Panc1 (cell line): ENCODE measurements around the gene EXOC3L4. TPM values are rescaled to one million over a fixed set of nuclear protein-coding genes. Genes with fewer than 3 reads are reported as not detected.

Experiments used
- ATAC-seq: fragments of 200-7000 bp; cut with Tn5 transposase; 2 replicates; pipeline ENCODE4 v1.9.1; 2020; ENCODE audit warnings: mild to moderate bottlenecking, moderate library complexity
- BruUV-seq: library from RNA; stranded (reverse); fragments of 400-500 nt; replicated peaks from 2 replicates; lab custom pipeline; 2021; lab: Mats Ljungman, UMichigan
- CTCF ChIA-PET: fragments of 300-600 bp; sonication (Branson Sonifier 250); formaldehyde crosslinking; loops from one replicate; lab custom pipeline; 2022; ENCODE audit warnings: antibody characterized with exemption; lab: Charles Lee
- POLR2A ChIA-PET: fragments of 300-600 bp; sonication (Branson Sonifier 250); formaldehyde crosslinking; loops from one replicate; lab custom pipeline; 2022; ENCODE audit warnings: antibody characterized with exemption; lab: Charles Lee
- DNase-seq: peaks from one replicate; pipeline ENCODE4 v3.0.0-alpha.2; 2010; ENCODE audit warnings: low read depth, low spot score
- H3K27ac ChIP-seq: 2 replicates; pipeline ENCODE4 v1.5.1; 2011; ENCODE audit warnings: mild to moderate bottlenecking, low read length, inconsistent platforms
- H3K27me3 ChIP-seq: fragments of 200-500 bp; sonication (Bioruptor generic); 2 replicates; pipeline ENCODE4 v1.6.0; 2014; ENCODE audit warnings: low read length, inconsistent platforms; ENCODE audit not compliant: control insufficient read depth, insufficient read depth
- H3K36me3 ChIP-seq: fragments of 200-500 bp; sonication (Bioruptor generic); 2 replicates; pipeline ENCODE4 v1.5.1; 2014; ENCODE audit warnings: inconsistent platforms, mild to moderate bottlenecking, low read length, moderate library complexity; ENCODE audit not compliant: control insufficient read depth, insufficient read depth
- H3K4me1 ChIP-seq: 2 replicates; pipeline ENCODE4 v1.5.1; 2011; ENCODE audit warnings: inconsistent platforms, mild to moderate bottlenecking, low read length, moderate library complexity; ENCODE audit not compliant: control insufficient read depth, insufficient read depth
- H3K4me3 ChIP-seq, 2 experiments: 2 replicates each; pipeline ENCODE4 v1.5.1; 2011 to 2012; ENCODE audit warnings: low read depth in 2 of 2, low read length in 2 of 2, mild to moderate bottlenecking in 2 of 2, inconsistent platforms in 1 of 2, moderate library complexity in 1 of 2
- H3K9me3 ChIP-seq: fragments of 200-500 bp; sonication (Bioruptor generic); 2 replicates; pipeline ENCODE4 v1.5.1; 2014; ENCODE audit warnings: low read depth, mild to moderate bottlenecking, inconsistent platforms, low read length, moderate library complexity; ENCODE audit not compliant: control insufficient read depth, insufficient read depth
- CTCF ChIP-seq: fragments of 450-650 bp; IDR thresholded peaks from 2 replicates; pipeline ENCODE4 v1.5.1; 2017; ENCODE audit warnings: mild to moderate bottlenecking
- POLR2AphosphoS5 ChIP-seq: IDR thresholded peaks from 2 replicates; pipeline ENCODE4 v1.6.1; 2012; ENCODE audit warnings: mild to moderate bottlenecking, low read depth, low read length, moderate library complexity
- SIN3A ChIP-seq: IDR thresholded peaks from 2 replicates; pipeline ENCODE4 v1.6.1; 2012; ENCODE audit warnings: low read depth, mild to moderate bottlenecking, low read length, moderate library complexity, borderline replicate concordance; ENCODE audit not compliant: insufficient read depth
- TCF7L2 ChIP-seq: IDR thresholded peaks from 2 replicates; pipeline ENCODE4 v1.6.1; 2011; ENCODE audit warnings: mild to moderate bottlenecking, low read depth, low read length, inconsistent platforms
- in situ Hi-C: cut with HindIII; loops from 2 replicates; pipeline ENCODE4 v1.10.0; 2016; ENCODE audit warnings: low sequenced_read_pairs, low pct_unique_long_range_greater_than_20kb
- intact Hi-C: fragments of 100-400 bp; cut with micrococcal nuclease; formaldehyde crosslinking; loops from one replicate; pipeline ENCODE4 v1.10.0; 2022; ENCODE audit not compliant: unreplicated experiment
- total RNA-seq: library from RNA; stranded (reverse); gene quantifications from one replicate; pipeline ENCODE4 v1.2.1, GENCODE V29; 2021; ENCODE audit not compliant: unreplicated experiment
- TF ChIP-seq, protein P1 (sequence below), 2 experiments: IDR thresholded peaks; 2 replicates each; pipeline ENCODE4 v1.6.1; 2011 to 2012; ENCODE audit warnings: low read depth in 2 of 2, control low read depth in 1 of 2, low read length in 1 of 2, mild to moderate bottlenecking in 1 of 2, moderate library complexity in 1 of 2; ENCODE audit not compliant: insufficient read depth in 1 of 2

Gene EXOC3L4
- total RNA-seq, 1 experiment from 2014 or later, result 2.6 TPM

- in situ Hi-C loops, result no loop called here
- ChIA-PET POLR2A (interaction anchor here (0.8 kb wide), 1 partner anchor 22 kb away, joined by 12 read pairs; no protein-coding TSS in a partner anchor), CTCF (no interaction called here)
- peaks cover 10% of the 10 kb centered on the region; the same call in 1 of the 2 replicates for H3K4me1 ChIP-seq
- TF ChIP-seq POLR2AphosphoS5 (no peak), CTCF (no peak), TCF7L2 (no peak), SIN3A (no peak)
- TF ChIP-seq, protein P1, sequence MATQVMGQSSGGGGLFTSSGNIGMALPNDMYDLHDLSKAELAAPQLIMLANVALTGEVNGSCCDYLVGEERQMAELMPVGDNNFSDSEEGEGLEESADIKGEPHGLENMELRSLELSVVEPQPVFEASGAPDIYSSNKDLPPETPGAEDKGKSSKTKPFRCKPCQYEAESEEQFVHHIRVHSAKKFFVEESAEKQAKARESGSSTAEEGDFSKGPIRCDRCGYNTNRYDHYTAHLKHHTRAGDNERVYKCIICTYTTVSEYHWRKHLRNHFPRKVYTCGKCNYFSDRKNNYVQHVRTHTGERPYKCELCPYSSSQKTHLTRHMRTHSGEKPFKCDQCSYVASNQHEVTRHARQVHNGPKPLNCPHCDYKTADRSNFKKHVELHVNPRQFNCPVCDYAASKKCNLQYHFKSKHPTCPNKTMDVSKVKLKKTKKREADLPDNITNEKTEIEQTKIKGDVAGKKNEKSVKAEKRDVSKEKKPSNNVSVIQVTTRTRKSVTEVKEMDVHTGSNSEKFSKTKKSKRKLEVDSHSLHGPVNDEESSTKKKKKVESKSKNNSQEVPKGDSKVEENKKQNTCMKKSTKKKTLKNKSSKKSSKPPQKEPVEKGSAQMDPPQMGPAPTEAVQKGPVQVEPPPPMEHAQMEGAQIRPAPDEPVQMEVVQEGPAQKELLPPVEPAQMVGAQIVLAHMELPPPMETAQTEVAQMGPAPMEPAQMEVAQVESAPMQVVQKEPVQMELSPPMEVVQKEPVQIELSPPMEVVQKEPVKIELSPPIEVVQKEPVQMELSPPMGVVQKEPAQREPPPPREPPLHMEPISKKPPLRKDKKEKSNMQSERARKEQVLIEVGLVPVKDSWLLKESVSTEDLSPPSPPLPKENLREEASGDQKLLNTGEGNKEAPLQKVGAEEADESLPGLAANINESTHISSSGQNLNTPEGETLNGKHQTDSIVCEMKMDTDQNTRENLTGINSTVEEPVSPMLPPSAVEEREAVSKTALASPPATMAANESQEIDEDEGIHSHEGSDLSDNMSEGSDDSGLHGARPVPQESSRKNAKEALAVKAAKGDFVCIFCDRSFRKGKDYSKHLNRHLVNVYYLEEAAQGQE (IDR thresholded peaks at IDR 0.05; ENCODE audit: insufficient read depth in 1 of 2, low read depth in 2 of 2, low read length in 1 of 2), result no peak
- no peaks in the 10 kb centered on the region for H3K27me3 ChIP-seq
- no TSS peak for BruUV-seq
- H3K27ac ChIP-seq, result no peak overlapping the region
- H3K4me3 ChIP-seq, result no peak overlapping the region
- no peak for DNase-seq
- no peaks in the 10 kb centered on the region for H3K9me3 ChIP-seq
- no peak for ATAC-seq
- H3K36me3 ChIP-seq, result no peaks in the 10 kb centered on the region
- intact Hi-C loops, result loop anchor here (10.0 kb wide), 1 partner anchor 195 kb away; no protein-coding TSS in a partner anchor
These were observed 5.3 kb downstream of the EXOC3L4 start for GRCh38 chr14:103099733-103100280.

- no peak for DNase-seq
- no peak for ATAC-seq
- Histone ChIP-seq H3K36me3 (no peaks in the 10 kb centered on the region), H3K27me3 (no peaks in the 10 kb centered on the region), H3K4me1 (peaks cover 15% of the 10 kb centered on the region; the same call in 1 of the 2 replicates), H3K4me3 (no peak overlapping the region), H3K9me3 (no peaks in the 10 kb centered on the region), H3K27ac (no peak overlapping the region)
- in situ Hi-C loops, result no loop called here
- intact Hi-C loops, result loop anchor here (10.0 kb wide), 1 partner anchor 194 kb away; no protein-coding TSS in a partner anchor
- CTCF ChIA-PET, result interaction anchor here (0.5 kb wide), 1 partner anchor 14 kb away, joined by 3 read pairs; no protein-coding TSS in a partner anchor
- POLR2A ChIA-PET, result interaction anchor here (0.7 to 0.8 kb wide), 2 partner anchors 23 to 101 kb away, joined by 5 to 12 read pairs; no protein-coding TSS in a partner anchor
- no peak for TF ChIP-seq POLR2AphosphoS5
- TF ChIP-seq, protein P1 (IDR thresholded peaks at IDR 0.05; ENCODE audit: insufficient read depth in 1 of 2, low read depth in 2 of 2, low read length in 1 of 2), result no peak
- no peak for TF ChIP-seq TCF7L2
- no peak for TF ChIP-seq SIN3A
- no peak for TF ChIP-seq CTCF
- BruUV-seq, result no TSS peak
These were observed 6.0 kb downstream of the EXOC3L4 start for GRCh38 chr14:103100281-103101121.
